ENCODE measurements around the gene FOCAD. TPM values are rescaled to one million over a fixed set of nuclear protein-coding genes. Genes with fewer than 3 reads are reported as not detected.

FOCAD gene
- total RNA-seq, 2 experiments from 2014 or later: 37.3 to 42.8 TPM

GRCh38 chr9:21018177-21018576 lies 334.1 kb downstream of the FOCAD start:
- Mint-ChIP-seq H3K27ac (no peak overlapping the region), H3K9me3 (peaks cover 5% of the 10 kb centered on the region), H3K4me1 (ENCODE audit: low read depth) (peaks cover 6% of the 10 kb centered on the region), H3K4me3 (no peak overlapping the region), H3K27me3 (no peaks in the 10 kb centered on the region), H3K36me3 (ENCODE audit: low read depth) (peaks cover 40% of the 10 kb centered on the region)
- no peak for TF ChIP-seq CTCF (IDR thresholded peaks at IDR 0.05)
- intact Hi-C loops (cut with micrococcal nuclease): no loop called here
- DNase-seq (no peak), ATAC-seq (no peak)
- ChIA-PET CTCF (interaction anchor here (1.0 to 1.2 kb wide), 2 partner anchors 77 to 177 kb away, joined by 3 read pairs; no protein-coding TSS in a partner anchor), POLR2A (no interaction called here)

GRCh38 chr9:21023861-21024260 lies 339.8 kb downstream of the FOCAD start:
- no peak overlapping the region for H3K27ac Mint-ChIP-seq
- peaks cover 24% of the 10 kb centered on the region for H3K4me1 Mint-ChIP-seq (ENCODE audit: low read depth)
- H3K36me3 Mint-ChIP-seq (ENCODE audit: low read depth): peaks cover 30% of the 10 kb centered on the region
- ChIA-PET CTCF (no interaction called here), POLR2A (no interaction called here)
- DNase-seq (no peak), ATAC-seq (no peak)
- intact Hi-C loops (cut with micrococcal nuclease): no loop called here
- no peak overlapping the region for H3K4me3 Mint-ChIP-seq
- H3K27me3 Mint-ChIP-seq: no peaks in the 10 kb centered on the region
- TF ChIP-seq CTCF (IDR thresholded peaks at IDR 0.05): no peak
- H3K9me3 Mint-ChIP-seq: peaks cover 5% of the 10 kb centered on the region

- ATAC-seq: no peak
- TF ChIP-seq CTCF (IDR thresholded peaks at IDR 0.05): no peak
- intact Hi-C loops (cut with micrococcal nuclease): no loop called here
- Mint-ChIP-seq H3K9me3 (peaks cover 1% of the 10 kb centered on the region), H3K4me3 (no peak overlapping the region), H3K4me1 (ENCODE audit: low read depth) (peaks cover 26% of the 10 kb centered on the region), H3K27me3 (no peaks in the 10 kb centered on the region), H3K36me3 (ENCODE audit: low read depth) (peaks cover 24% of the 10 kb centered on the region), H3K27ac (no peak overlapping the region)
- DNase-seq: no peak
- ChIA-PET CTCF (no interaction called here), POLR2A (interaction anchor here (0.9 kb wide), 1 partner anchor 25 kb away, joined by 4 read pairs; no protein-coding TSS in a partner anchor)
Observed at GRCh38 chr9:21027295-21027694, 343.2 kb downstream of the FOCAD start.

GRCh38 chr9:21028466-21028865 lies 344.4 kb downstream of the FOCAD start:
- no peak for DNase-seq
- H3K27ac Mint-ChIP-seq: no peak overlapping the region
- H3K9me3 Mint-ChIP-seq: no peaks in the 10 kb centered on the region
- peaks cover 32% of the 10 kb centered on the region for H3K4me1 Mint-ChIP-seq (ENCODE audit: low read depth)
- POLR2A ChIA-PET: no interaction called here
- H3K27me3 Mint-ChIP-seq: no peaks in the 10 kb centered on the region
- intact Hi-C loops (cut with micrococcal nuclease): no loop called here
- H3K36me3 Mint-ChIP-seq (ENCODE audit: low read depth): peaks cover 17% of the 10 kb centered on the region
- TF ChIP-seq CTCF (IDR thresholded peaks at IDR 0.05): no peak
- CTCF ChIA-PET: interaction anchor here (0.6 kb wide), 1 partner anchor 32 kb away, joined by 3 read pairs; no protein-coding TSS in a partner anchor
- ATAC-seq: no peak
- no peak overlapping the region for H3K4me3 Mint-ChIP-seq

- intact Hi-C loops (cut with micrococcal nuclease): loop anchor here (2.0 kb wide), 1 partner anchor 29 kb away; no protein-coding TSS in a partner anchor
- Mint-ChIP-seq H3K27me3 (no peaks in the 10 kb centered on the region), H3K9me3 (no peaks in the 10 kb centered on the region), H3K36me3 (ENCODE audit: low read depth) (peaks cover 10% of the 10 kb centered on the region), H3K4me3 (no peak overlapping the region), H3K27ac (no peak overlapping the region), H3K4me1 (ENCODE audit: low read depth) (peaks cover 28% of the 10 kb centered on the region)
- no peak for TF ChIP-seq CTCF (IDR thresholded peaks at IDR 0.05)
- DNase-seq: no peak
- ChIA-PET CTCF (interaction anchor here (1.7 kb wide), 1 partner anchor 66 kb away, joined by 4 read pairs; no protein-coding TSS in a partner anchor), POLR2A (no interaction called here)
- no peak for ATAC-seq
Observed at GRCh38 chr9:21029661-21030060, 345.6 kb downstream of the FOCAD start.
